Raji (cell line): Measurements from ENCODE around the gene KCNJ18.

Experiments used
- POLR2A ChIP-seq: IDR thresholded peaks from 2 replicates; pipeline ENCODE4 v1.6.1; 2011; ENCODE audit warnings: low read depth, low read length, control low read depth; ENCODE audit not compliant: insufficient read depth

The KCNJ18 gene

DNA sequence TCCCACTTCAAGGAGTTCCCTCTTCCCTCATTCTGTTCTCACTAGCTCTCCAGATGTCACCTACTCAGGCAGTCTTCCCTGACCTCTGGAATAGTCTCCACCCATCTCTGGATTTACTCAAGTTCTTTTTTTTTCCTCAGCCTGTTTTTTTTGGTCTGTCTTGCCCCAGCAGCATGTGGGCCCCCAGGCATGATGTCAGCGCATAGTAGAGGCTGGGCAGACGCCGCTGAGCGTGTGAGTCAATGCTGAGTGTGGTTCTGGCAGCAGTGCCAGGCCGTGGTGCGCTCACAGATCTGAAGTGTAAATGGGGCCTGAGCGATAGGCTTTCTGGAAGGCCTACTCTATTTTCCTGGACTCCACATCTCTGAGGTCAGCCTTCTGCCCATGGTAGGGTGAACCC lies 2.7 kb upstream of the KCNJ18 start:
- TF ChIP-seq POLR2A: no peak

DNA sequence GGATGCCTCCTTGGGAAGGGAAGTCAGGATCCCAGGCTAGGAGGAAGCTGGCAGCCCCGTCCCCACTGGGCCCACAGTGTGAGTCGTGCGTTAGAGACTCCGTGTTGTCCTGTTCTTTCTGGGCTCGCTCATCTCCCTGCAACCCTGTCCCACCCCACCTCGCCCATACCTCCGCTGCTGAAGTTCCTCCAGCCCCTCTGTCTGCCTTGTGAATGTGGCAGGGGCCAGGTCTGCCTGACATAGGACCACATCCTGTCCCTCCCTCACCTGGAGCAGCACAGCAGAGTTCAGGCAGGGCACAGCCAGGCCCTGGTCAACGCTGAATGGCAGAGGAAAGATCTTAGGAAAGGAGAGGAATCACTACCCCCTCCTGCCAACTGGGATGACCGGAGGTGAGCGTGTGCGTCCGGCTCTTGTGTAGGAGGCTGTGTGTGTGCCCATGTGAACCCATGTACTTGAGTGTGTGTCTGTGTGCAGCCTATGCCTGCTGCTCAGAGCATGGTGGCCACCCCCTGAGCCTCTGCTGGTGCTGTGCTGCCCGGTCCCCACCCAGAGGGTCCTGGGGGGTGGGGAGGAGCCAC lies 12.8 kb downstream of the KCNJ18 start:
- no peak for TF ChIP-seq POLR2A

DNA sequence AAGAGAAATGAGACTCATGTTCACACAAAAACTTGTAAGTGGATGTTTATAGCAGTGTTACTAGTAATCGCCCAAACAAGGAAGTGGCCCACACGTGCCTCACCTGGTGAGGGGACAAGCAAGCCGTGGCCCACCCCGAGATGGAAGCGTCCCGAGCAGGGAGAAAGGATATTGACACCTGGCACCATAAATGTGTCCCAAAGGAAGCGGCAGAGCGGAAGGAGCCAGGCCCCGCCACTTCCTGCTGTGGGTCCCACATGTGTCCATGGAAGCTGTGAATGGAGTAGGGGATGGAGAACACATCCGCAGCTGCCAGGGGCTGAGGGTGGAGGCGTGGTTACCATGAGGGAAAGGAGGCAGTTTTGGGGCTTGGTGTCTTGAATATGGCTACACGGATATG lies 18.9 kb downstream of the KCNJ18 start:
- no peak for TF ChIP-seq POLR2A

- TF ChIP-seq POLR2A: no peak
Observed at GRCh38 chr17:21742326-21742725, 50.0 kb downstream of the KCNJ18 start.
